Measurements from ENCODE around the gene TMEM42. TPM values are rescaled to one million over a fixed set of nuclear protein-coding genes. Genes with fewer than 3 reads are reported as not detected.

The TMEM42 gene
- polyA plus RNA-seq, 1 donor from 2014 or later = 15.1 TPM

DNA sequence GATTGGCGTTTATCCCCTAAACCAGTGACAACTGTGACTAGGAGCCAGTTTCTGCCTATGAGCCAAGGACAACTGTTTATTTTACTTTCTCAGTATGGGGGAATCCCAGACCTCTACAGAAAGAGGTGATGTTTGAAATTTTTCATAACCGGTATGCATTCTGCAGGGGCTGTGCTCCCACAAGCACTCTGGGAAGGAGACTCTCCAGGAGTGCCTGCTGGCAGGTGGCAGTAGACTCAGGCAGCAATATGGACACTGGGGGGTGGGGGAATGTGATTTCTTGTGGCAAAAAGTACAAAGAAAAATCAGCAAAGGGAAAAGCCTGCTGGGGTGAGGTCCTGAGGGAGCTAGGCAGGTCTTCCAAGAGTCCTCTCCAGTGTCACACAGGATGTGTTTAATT lies 18.6 kb downstream of the TMEM42 start:
- H3F3A ChIP-seq (ENCODE audit: insufficient read depth, low read length, poor library complexity, severe bottlenecking) = no peaks in the 10 kb centered on the region
- TF ChIP-seq POLR2AphosphoS5 (IDR thresholded peaks at IDR 0.05) = no peak
- no peak for TF ChIP-seq TAF1 (IDR thresholded peaks at IDR 0.05; ENCODE audit: low read depth)
- no peak for TF ChIP-seq RAD21 (conservative IDR thresholded peaks at IDR 0.05)
- TF ChIP-seq MXI1 (conservative IDR thresholded peaks at IDR 0.05; ENCODE audit: poor library complexity, severe bottlenecking) = no peak
- no peak for TF ChIP-seq REST (IDR thresholded peaks at IDR 0.05; ENCODE audit: borderline replicate concordance)
- no peak for TF ChIP-seq EP300 (conservative IDR thresholded peaks at IDR 0.05; ENCODE audit: poor library complexity, severe bottlenecking)
- no peak for TF ChIP-seq SMC3 (conservative IDR thresholded peaks at IDR 0.05; ENCODE audit: poor library complexity)
- TF ChIP-seq, protein P1, sequence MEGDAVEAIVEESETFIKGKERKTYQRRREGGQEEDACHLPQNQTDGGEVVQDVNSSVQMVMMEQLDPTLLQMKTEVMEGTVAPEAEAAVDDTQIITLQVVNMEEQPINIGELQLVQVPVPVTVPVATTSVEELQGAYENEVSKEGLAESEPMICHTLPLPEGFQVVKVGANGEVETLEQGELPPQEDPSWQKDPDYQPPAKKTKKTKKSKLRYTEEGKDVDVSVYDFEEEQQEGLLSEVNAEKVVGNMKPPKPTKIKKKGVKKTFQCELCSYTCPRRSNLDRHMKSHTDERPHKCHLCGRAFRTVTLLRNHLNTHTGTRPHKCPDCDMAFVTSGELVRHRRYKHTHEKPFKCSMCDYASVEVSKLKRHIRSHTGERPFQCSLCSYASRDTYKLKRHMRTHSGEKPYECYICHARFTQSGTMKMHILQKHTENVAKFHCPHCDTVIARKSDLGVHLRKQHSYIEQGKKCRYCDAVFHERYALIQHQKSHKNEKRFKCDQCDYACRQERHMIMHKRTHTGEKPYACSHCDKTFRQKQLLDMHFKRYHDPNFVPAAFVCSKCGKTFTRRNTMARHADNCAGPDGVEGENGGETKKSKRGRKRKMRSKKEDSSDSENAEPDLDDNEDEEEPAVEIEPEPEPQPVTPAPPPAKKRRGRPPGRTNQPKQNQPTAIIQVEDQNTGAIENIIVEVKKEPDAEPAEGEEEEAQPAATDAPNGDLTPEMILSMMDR (IDR thresholded peaks at IDR 0.05; ENCODE audit: poor library complexity, severe bottlenecking) = no peak
- no peaks in the 10 kb centered on the region for H4K20me1 ChIP-seq (ENCODE audit: insufficient read depth)
- H3K4me2 ChIP-seq (ENCODE audit: low read length) = no peak overlapping the region
- H3K9me2 ChIP-seq (ENCODE audit: insufficient read depth, low read length) = no peaks in the 10 kb centered on the region
- no peak overlapping the region for H3K4me3 ChIP-seq (ENCODE audit: low read length)
- H3K79me2 ChIP-seq (replicated peaks; ENCODE audit: insufficient read depth, low read length) = no peaks in the 10 kb centered on the region
- no peaks in the 10 kb centered on the region for H3K9me3 ChIP-seq (ENCODE audit: low read length)
- H2AFZ ChIP-seq (ENCODE audit: low read depth, low read length) = no peak overlapping the region
- no peaks in the 10 kb centered on the region for H3K36me3 ChIP-seq (ENCODE audit: insufficient read depth, low read length)
- no peak overlapping the region for H3K9ac ChIP-seq (ENCODE audit: low read length)
- H3K27me3 ChIP-seq (ENCODE audit: insufficient read depth, low read depth, low read length) = no peaks in the 10 kb centered on the region
- no peak overlapping the region for H3K27ac ChIP-seq (ENCODE audit: low read length)

GRCh38 chr3:44883213-44883955 lies 21.7 kb downstream of the TMEM42 start:
- no peaks in the 10 kb centered on the region for H4K20me1 ChIP-seq (ENCODE audit: insufficient read depth)
- no peaks in the 10 kb centered on the region for H3K79me2 ChIP-seq (replicated peaks; ENCODE audit: insufficient read depth, low read length)
- no peak overlapping the region for H2AFZ ChIP-seq (ENCODE audit: low read depth, low read length)
- no peak overlapping the region for H3K4me3 ChIP-seq (ENCODE audit: low read length)
- H3K4me2 ChIP-seq (ENCODE audit: low read length) = no peak overlapping the region
- no peak overlapping the region for H3K27ac ChIP-seq (ENCODE audit: low read length)
- no peak overlapping the region for H3K9ac ChIP-seq (ENCODE audit: low read length)
- no peaks in the 10 kb centered on the region for H3F3A ChIP-seq (ENCODE audit: insufficient read depth, low read length, poor library complexity, severe bottlenecking)
- H3K27me3 ChIP-seq (ENCODE audit: insufficient read depth, low read depth, low read length) = no peaks in the 10 kb centered on the region
- H3K9me3 ChIP-seq (ENCODE audit: low read length) = no peaks in the 10 kb centered on the region
- no peaks in the 10 kb centered on the region for H3K9me2 ChIP-seq (ENCODE audit: insufficient read depth, low read length)
- no peaks in the 10 kb centered on the region for H3K36me3 ChIP-seq (ENCODE audit: insufficient read depth, low read length)
- TF ChIP-seq SMC3 (conservative IDR thresholded peaks at IDR 0.05; ENCODE audit: poor library complexity) (no peak), REST (IDR thresholded peaks at IDR 0.05; ENCODE audit: borderline replicate concordance) (no peak), TAF1 (IDR thresholded peaks at IDR 0.05; ENCODE audit: low read depth) (no peak), RAD21 (conservative IDR thresholded peaks at IDR 0.05) (no peak), EP300 (conservative IDR thresholded peaks at IDR 0.05; ENCODE audit: poor library complexity, severe bottlenecking) (no peak), POLR2AphosphoS5 (IDR thresholded peaks at IDR 0.05) (no peak), EZH2 (IDR thresholded peaks at IDR 0.05; ENCODE audit: borderline replicate concordance, insufficient read depth, low read length, poor library complexity, severe bottlenecking) (no peak), MXI1 (conservative IDR thresholded peaks at IDR 0.05; ENCODE audit: poor library complexity, severe bottlenecking) (no peak)
- TF ChIP-seq, protein P1 (IDR thresholded peaks at IDR 0.05; ENCODE audit: poor library complexity, severe bottlenecking) = no peak
